Measurements from ENCODE around the gene SMAD2. TPM values are rescaled to one million over a fixed set of nuclear protein-coding genes. Genes with fewer than 3 reads are reported as not detected.

SMAD2 gene
- total and polyA plus RNA-seq, 2 experiments from 2014 or later = 30.9 to 90.7 TPM

GRCh38 chr18:47779381-47779780 is 151.1 kb downstream of the SMAD2 start:
- TF ChIP-seq ZNF114 (CRISPR knock-in tag; IDR thresholded peaks at IDR 0.05) (no peak), EZH2phosphoT487 (IDR thresholded peaks at IDR 0.05; ENCODE audit: unreplicated experiment) (no peak), REST (IDR thresholded peaks at IDR 0.05; ENCODE audit: unreplicated experiment) (no peak)
- TF ChIP-seq, protein P1, sequence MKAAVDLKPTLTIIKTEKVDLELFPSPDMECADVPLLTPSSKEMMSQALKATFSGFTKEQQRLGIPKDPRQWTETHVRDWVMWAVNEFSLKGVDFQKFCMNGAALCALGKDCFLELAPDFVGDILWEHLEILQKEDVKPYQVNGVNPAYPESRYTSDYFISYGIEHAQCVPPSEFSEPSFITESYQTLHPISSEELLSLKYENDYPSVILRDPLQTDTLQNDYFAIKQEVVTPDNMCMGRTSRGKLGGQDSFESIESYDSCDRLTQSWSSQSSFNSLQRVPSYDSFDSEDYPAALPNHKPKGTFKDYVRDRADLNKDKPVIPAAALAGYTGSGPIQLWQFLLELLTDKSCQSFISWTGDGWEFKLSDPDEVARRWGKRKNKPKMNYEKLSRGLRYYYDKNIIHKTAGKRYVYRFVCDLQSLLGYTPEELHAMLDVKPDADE (IDR thresholded peaks at IDR 0.05) = no peak
- Histone ChIP-seq H3K9me2 (ENCODE audit: insufficient read depth) (peaks cover 3% of the 10 kb centered on the region; the same call in 1 of the 2 replicates), H3K4me3 (no peak overlapping the region), H3K4me2 (no peak overlapping the region), H3K36me3 (ENCODE audit: insufficient read depth) (no peaks in the 10 kb centered on the region), H3F3A (replicated peaks; ENCODE audit: low read depth) (no peaks in the 10 kb centered on the region), H3K79me2 (replicated peaks; ENCODE audit: insufficient read depth) (no peaks in the 10 kb centered on the region), H2AFZ (no peak overlapping the region), H3K27me3 (ENCODE audit: insufficient read depth) (no peaks in the 10 kb centered on the region), H3K27ac (ENCODE audit: low read depth) (no peak overlapping the region), H3K4me1 (ENCODE audit: insufficient read depth) (no peaks in the 10 kb centered on the region), H4K20me1 (replicated peaks; ENCODE audit: insufficient read depth) (no peaks in the 10 kb centered on the region)
- Mint-ChIP-seq H3K9me3 (peaks cover 11% of the 10 kb centered on the region; the same call in 2 of the 3 replicates), H3K36me3 (ENCODE audit: low read depth) (peaks cover 6% of the 10 kb centered on the region; the same call in 1 of the 3 replicates), H3K27ac (no peak overlapping the region), H3K27me3 (ENCODE audit: insufficient read depth, low read depth, poor library complexity) (no peaks in the 10 kb centered on the region), H3K4me1 (no peaks in the 10 kb centered on the region), H3K4me3 (no peak overlapping the region)
- DNase-seq (ENCODE audit: low spot score) (no peak), ATAC-seq (no peak)

DNA sequence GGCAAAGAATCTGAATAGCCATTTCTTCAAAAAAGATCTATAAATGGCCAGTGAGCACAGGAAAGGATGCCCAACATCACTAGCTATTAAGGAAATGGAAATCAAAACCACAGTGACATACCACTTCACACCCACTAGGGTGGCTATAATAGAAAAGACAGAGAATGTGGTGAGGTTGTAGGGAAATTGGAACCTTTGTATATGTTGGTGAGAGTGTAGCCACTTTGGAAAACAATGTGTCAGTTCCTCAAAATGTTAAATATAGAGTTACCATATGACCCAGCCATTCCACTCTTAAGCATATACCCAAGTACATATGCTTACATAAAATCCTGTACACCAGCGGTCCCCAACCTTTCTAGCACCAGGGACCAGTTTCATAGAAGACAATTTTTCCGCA is 152.8 kb downstream of the SMAD2 start:
- Mint-ChIP-seq H3K9me3 (no peaks in the 10 kb centered on the region; the same call in 2 of the 3 replicates), H3K4me1 (no peaks in the 10 kb centered on the region), H3K27me3 (ENCODE audit: insufficient read depth, low read depth, poor library complexity) (peaks cover 3% of the 10 kb centered on the region), H3K36me3 (ENCODE audit: low read depth) (no peaks in the 10 kb centered on the region), H3K27ac (no peak overlapping the region), H3K4me3 (no peak overlapping the region)
- Histone ChIP-seq H3K36me3 (ENCODE audit: insufficient read depth) (no peaks in the 10 kb centered on the region), H3F3A (replicated peaks; ENCODE audit: low read depth) (no peaks in the 10 kb centered on the region), H3K9me2 (ENCODE audit: insufficient read depth) (peaks cover 3% of the 10 kb centered on the region; the same call in 1 of the 2 replicates), H2AFZ (no peak overlapping the region), H3K27ac (ENCODE audit: low read depth) (no peak overlapping the region), H3K4me2 (no peak overlapping the region), H3K79me2 (replicated peaks; ENCODE audit: insufficient read depth) (no peaks in the 10 kb centered on the region), H3K4me3 (no peak overlapping the region), H3K27me3 (ENCODE audit: insufficient read depth) (no peaks in the 10 kb centered on the region), H3K4me1 (ENCODE audit: insufficient read depth) (no peaks in the 10 kb centered on the region), H4K20me1 (replicated peaks; ENCODE audit: insufficient read depth) (no peaks in the 10 kb centered on the region)
- no peak for DNase-seq (ENCODE audit: low spot score)
- no peak for ATAC-seq
- TF ChIP-seq NANOG (IDR thresholded peaks at IDR 0.05; ENCODE audit: borderline replicate concordance) (no peak), REST (IDR thresholded peaks at IDR 0.05; ENCODE audit: unreplicated experiment) (no peak), ZNF331 (CRISPR knock-in tag; IDR thresholded peaks at IDR 0.05; ENCODE audit: low read depth) (no peak), EZH2phosphoT487 (IDR thresholded peaks at IDR 0.05; ENCODE audit: unreplicated experiment) (no peak), ZNF114 (CRISPR knock-in tag; IDR thresholded peaks at IDR 0.05) (no peak), EZH2 (IDR thresholded peaks at IDR 0.05; ENCODE audit: low read depth, unreplicated experiment) (no peak), CREB1 (CRISPR knock-in tag; IDR thresholded peaks at IDR 0.05; ENCODE audit: low read depth) (no peak)
- TF ChIP-seq, protein P2, sequence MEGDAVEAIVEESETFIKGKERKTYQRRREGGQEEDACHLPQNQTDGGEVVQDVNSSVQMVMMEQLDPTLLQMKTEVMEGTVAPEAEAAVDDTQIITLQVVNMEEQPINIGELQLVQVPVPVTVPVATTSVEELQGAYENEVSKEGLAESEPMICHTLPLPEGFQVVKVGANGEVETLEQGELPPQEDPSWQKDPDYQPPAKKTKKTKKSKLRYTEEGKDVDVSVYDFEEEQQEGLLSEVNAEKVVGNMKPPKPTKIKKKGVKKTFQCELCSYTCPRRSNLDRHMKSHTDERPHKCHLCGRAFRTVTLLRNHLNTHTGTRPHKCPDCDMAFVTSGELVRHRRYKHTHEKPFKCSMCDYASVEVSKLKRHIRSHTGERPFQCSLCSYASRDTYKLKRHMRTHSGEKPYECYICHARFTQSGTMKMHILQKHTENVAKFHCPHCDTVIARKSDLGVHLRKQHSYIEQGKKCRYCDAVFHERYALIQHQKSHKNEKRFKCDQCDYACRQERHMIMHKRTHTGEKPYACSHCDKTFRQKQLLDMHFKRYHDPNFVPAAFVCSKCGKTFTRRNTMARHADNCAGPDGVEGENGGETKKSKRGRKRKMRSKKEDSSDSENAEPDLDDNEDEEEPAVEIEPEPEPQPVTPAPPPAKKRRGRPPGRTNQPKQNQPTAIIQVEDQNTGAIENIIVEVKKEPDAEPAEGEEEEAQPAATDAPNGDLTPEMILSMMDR (conservative IDR thresholded peaks at IDR 0.05; ENCODE audit: low read depth in 2 of 2) = no peak
- TF ChIP-seq, protein P1 (IDR thresholded peaks at IDR 0.05) = no peak

All from GM23338 (cell line).